ENCODE data around the gene FARSB. TPM values are rescaled to one million over a fixed set of nuclear protein-coding genes. Genes with fewer than 3 reads are reported as not detected.

Gene FARSB
- polyA plus RNA-seq, 1 donor, result 23.8 TPM

- no peak overlapping the region for H3K27ac ChIP-seq (ENCODE audit: low read length)
- H3K9me3 ChIP-seq (ENCODE audit: control insufficient read depth, low read depth, low read length), result no peaks in the 10 kb centered on the region
- WGBS (ENCODE audit: insufficient coverage, low lambda C conversion rate), result 70% methylated on average over 2 of the region's 4 CpGs
- no peak for DNase-seq
- H3K4me1 ChIP-seq (ENCODE audit: control insufficient read depth, insufficient read depth, low read length), result peaks cover 10% of the 10 kb centered on the region
- peaks cover 32% of the 10 kb centered on the region for H3K27me3 ChIP-seq (ENCODE audit: control insufficient read depth, insufficient read depth, low read length)
- H3K36me3 ChIP-seq (ENCODE audit: control insufficient read depth, insufficient read depth, low read length), result no peaks in the 10 kb centered on the region
- H3K4me3 ChIP-seq (ENCODE audit: low read length), result no peak overlapping the region
Measured at GRCh38 chr2:222669353-222669752, 13.5 kb upstream of the FARSB start.

- Histone ChIP-seq H3K36me3 (ENCODE audit: control insufficient read depth, insufficient read depth, low read length) (no peaks in the 10 kb centered on the region), H3K4me3 (ENCODE audit: low read length) (no peak overlapping the region), H3K9me3 (ENCODE audit: control insufficient read depth, low read depth, low read length) (no peaks in the 10 kb centered on the region), H3K4me1 (ENCODE audit: control insufficient read depth, insufficient read depth, low read length) (peaks cover 13% of the 10 kb centered on the region), H3K27ac (ENCODE audit: low read length) (no peak overlapping the region), H3K27me3 (ENCODE audit: control insufficient read depth, insufficient read depth, low read length) (peaks cover 31% of the 10 kb centered on the region)
- no peak for DNase-seq
- 100% methylated on average over 1 of the region's 3 CpGs for WGBS (ENCODE audit: insufficient coverage, low lambda C conversion rate)
Measured at GRCh38 chr2:222668494-222669154, 12.7 kb upstream of the FARSB start.

- WGBS (ENCODE audit: insufficient coverage, low lambda C conversion rate), result no CpG with 5 or more reads among the region's 3 CpGs
- Histone ChIP-seq H3K4me3 (ENCODE audit: low read length) (no peak overlapping the region), H3K4me1 (ENCODE audit: control insufficient read depth, insufficient read depth, low read length) (peaks cover 2% of the 10 kb centered on the region), H3K27me3 (ENCODE audit: control insufficient read depth, insufficient read depth, low read length) (no peaks in the 10 kb centered on the region), H3K27ac (ENCODE audit: low read length) (peak overlapping the region; percentile 76), H3K36me3 (ENCODE audit: control insufficient read depth, insufficient read depth, low read length) (no peaks in the 10 kb centered on the region), H3K9me3 (ENCODE audit: control insufficient read depth, low read depth, low read length) (no peaks in the 10 kb centered on the region)
- peak; percentile 68 to 87 for DNase-seq
Measured at GRCh38 chr2:222663479-222663878, 7.6 kb upstream of the FARSB start.

- 0% methylated on average over 1 of the region's 13 CpGs for WGBS (ENCODE audit: insufficient coverage, low lambda C conversion rate)
- H3K27ac ChIP-seq (ENCODE audit: low read length), result peak overlapping the region; percentile 91
- H3K27me3 ChIP-seq (ENCODE audit: control insufficient read depth, insufficient read depth, low read length), result no peaks in the 10 kb centered on the region
- peak overlapping the region; percentile 98 for H3K4me3 ChIP-seq (ENCODE audit: low read length)
- peaks cover 3% of the 10 kb centered on the region for H3K4me1 ChIP-seq (ENCODE audit: control insufficient read depth, insufficient read depth, low read length)
- no peaks in the 10 kb centered on the region for H3K9me3 ChIP-seq (ENCODE audit: control insufficient read depth, low read depth, low read length)
- peak in 1 of 2 donors; percentile 32 for DNase-seq
- H3K36me3 ChIP-seq (ENCODE audit: control insufficient read depth, insufficient read depth, low read length), result no peaks in the 10 kb centered on the region
Measured at GRCh38 chr2:222656526-222657446, 894 bp upstream of the FARSB start.

GRCh38 chr2:222653280-222653679 lies 2.6 kb downstream of the FARSB start:
- peaks cover 3% of the 10 kb centered on the region for H3K4me1 ChIP-seq (ENCODE audit: control insufficient read depth, insufficient read depth, low read length)
- H3K27ac ChIP-seq (ENCODE audit: low read length), result peak overlapping the region; percentile 14

GRCh38 chr2:222652491-222653255 lies 3.2 kb downstream of the FARSB start:
- 64% methylated on average over 2 of the region's 8 CpGs for WGBS (ENCODE audit: insufficient coverage, low lambda C conversion rate)
- peaks cover 8% of the 10 kb centered on the region for H3K36me3 ChIP-seq (ENCODE audit: control insufficient read depth, insufficient read depth, low read length)
- DNase-seq, result peak in 1 of 2 donors; percentile 20
- H3K9me3 ChIP-seq (ENCODE audit: control insufficient read depth, low read depth, low read length), result no peaks in the 10 kb centered on the region
- H3K27ac ChIP-seq (ENCODE audit: low read length), result peak overlapping the region; percentile 14
- no peaks in the 10 kb centered on the region for H3K27me3 ChIP-seq (ENCODE audit: control insufficient read depth, insufficient read depth, low read length)
- no peak overlapping the region for H3K4me3 ChIP-seq (ENCODE audit: low read length)
- peaks cover 3% of the 10 kb centered on the region for H3K4me1 ChIP-seq (ENCODE audit: control insufficient read depth, insufficient read depth, low read length)

More at GRCh38 chr2:222653280-222653679, 2.6 kb downstream of the FARSB start:
- Histone ChIP-seq H3K9me3 (ENCODE audit: control insufficient read depth, low read depth, low read length) (no peaks in the 10 kb centered on the region), H3K36me3 (ENCODE audit: control insufficient read depth, insufficient read depth, low read length) (peaks cover 2% of the 10 kb centered on the region), H3K27me3 (ENCODE audit: control insufficient read depth, insufficient read depth, low read length) (no peaks in the 10 kb centered on the region), H3K4me3 (ENCODE audit: low read length) (no peak overlapping the region)
- DNase-seq, result no peak

- WGBS (ENCODE audit: insufficient coverage, low lambda C conversion rate), result no CpG with 5 or more reads among the region's 4 CpGs
- no peak overlapping the region for H3K27ac ChIP-seq (ENCODE audit: low read length)
- no peak overlapping the region for H3K4me3 ChIP-seq (ENCODE audit: low read length)
- peaks cover 12% of the 10 kb centered on the region for H3K36me3 ChIP-seq (ENCODE audit: control insufficient read depth, insufficient read depth, low read length)
- no peaks in the 10 kb centered on the region for H3K4me1 ChIP-seq (ENCODE audit: control insufficient read depth, insufficient read depth, low read length)
- no peak for DNase-seq
- H3K9me3 ChIP-seq (ENCODE audit: control insufficient read depth, low read depth, low read length), result no peaks in the 10 kb centered on the region
- no peaks in the 10 kb centered on the region for H3K27me3 ChIP-seq (ENCODE audit: control insufficient read depth, insufficient read depth, low read length)
Measured at GRCh38 chr2:222651718-222652418, 4.0 kb downstream of the FARSB start.

GRCh38 chr2:222649801-222650200 lies 6.1 kb downstream of the FARSB start:
- H3K9me3 ChIP-seq (ENCODE audit: control insufficient read depth, low read depth, low read length), result no peaks in the 10 kb centered on the region
- no peaks in the 10 kb centered on the region for H3K4me1 ChIP-seq (ENCODE audit: control insufficient read depth, insufficient read depth, low read length)
- H3K36me3 ChIP-seq (ENCODE audit: control insufficient read depth, insufficient read depth, low read length), result peaks cover 19% of the 10 kb centered on the region
- H3K27me3 ChIP-seq (ENCODE audit: control insufficient read depth, insufficient read depth, low read length), result no peaks in the 10 kb centered on the region
- H3K27ac ChIP-seq (ENCODE audit: low read length), result no peak overlapping the region
- no peak for DNase-seq
- H3K4me3 ChIP-seq (ENCODE audit: low read length), result no peak overlapping the region
- WGBS (ENCODE audit: insufficient coverage, low lambda C conversion rate), result 100% methylated on average over 1 of the region's 3 CpGs

- H3K4me3 ChIP-seq (ENCODE audit: low read length), result no peak overlapping the region
- no peaks in the 10 kb centered on the region for H3K9me3 ChIP-seq (ENCODE audit: control insufficient read depth, low read depth, low read length)
- H3K4me1 ChIP-seq (ENCODE audit: control insufficient read depth, insufficient read depth, low read length), result no peaks in the 10 kb centered on the region
- peaks cover 27% of the 10 kb centered on the region for H3K36me3 ChIP-seq (ENCODE audit: control insufficient read depth, insufficient read depth, low read length)
- no peaks in the 10 kb centered on the region for H3K27me3 ChIP-seq (ENCODE audit: control insufficient read depth, insufficient read depth, low read length)
- no peak overlapping the region for H3K27ac ChIP-seq (ENCODE audit: low read length)
- DNase-seq, result no peak
- 83% methylated on average over 1 of the region's 3 CpGs for WGBS (ENCODE audit: insufficient coverage, low lambda C conversion rate)
Measured at GRCh38 chr2:222646008-222646407, 9.9 kb downstream of the FARSB start.

GRCh38 chr2:222643134-222643533 lies 12.8 kb downstream of the FARSB start:
- H3K27me3 ChIP-seq (ENCODE audit: control insufficient read depth, insufficient read depth, low read length), result no peaks in the 10 kb centered on the region
- H3K36me3 ChIP-seq (ENCODE audit: control insufficient read depth, insufficient read depth, low read length), result peaks cover 35% of the 10 kb centered on the region
- no peak for DNase-seq
- H3K4me3 ChIP-seq (ENCODE audit: low read length), result no peak overlapping the region
- no peak overlapping the region for H3K27ac ChIP-seq (ENCODE audit: low read length)
- no peaks in the 10 kb centered on the region for H3K9me3 ChIP-seq (ENCODE audit: control insufficient read depth, low read depth, low read length)
- H3K4me1 ChIP-seq (ENCODE audit: control insufficient read depth, insufficient read depth, low read length), result no peaks in the 10 kb centered on the region
- no CpG with 5 or more reads among the region's 1 CpG for WGBS (ENCODE audit: insufficient coverage, low lambda C conversion rate)

All from large intestine (tissue), 3 donors.